ENCODE data around the gene GARIN1A. TPM values are rescaled to one million over a fixed set of nuclear protein-coding genes. Genes with fewer than 3 reads are reported as not detected.
"Not testable (repeated sequence)": the region's sequence is repeated elsewhere in the genome, so short reads cannot be mapped to it uniquely, and the experiment has no call there.

GARIN1A gene
- total and polyA plus RNA-seq, 2 of the 8 experiments (the other 6 are each of a cell fraction or from before 2014, with no cell fraction given): 0.34 TPM; not detected in 1

GRCh38 chr7:128689161-128689935 is 17.3 kb downstream of the GARIN1A start:
- H3K18ac ChIP-seq (ENCODE audit: extremely low read depth, low read length); H2AK5ac ChIP-seq (ENCODE audit: low read depth, low read length); POLR2A ChIA-PET (ENCODE audit: partially characterized antibody); H2BK120ac ChIP-seq (replicated peaks; ENCODE audit: low read depth, low read length); DNase-seq (ENCODE audit: low read depth in 1 of 2, low spot score in 2 of 2); H2BK15ac ChIP-seq (ENCODE audit: low read length); H3K27ac ChIP-seq (ENCODE audit: low read depth, low read length); H3K4me1 ChIP-seq (replicated peaks in 1 of 4; ENCODE audit: control insufficient read depth in 3 of 4, insufficient read depth in 4 of 4, low read length in 3 of 4); H2BK20ac ChIP-seq (ENCODE audit: low read length); H2BK5ac ChIP-seq (ENCODE audit: low read depth, low read length); H3K4me2 ChIP-seq (ENCODE audit: insufficient read depth in 1 of 2, low read depth in 2 of 2, low read length in 2 of 2); H3K4ac ChIP-seq (replicated peaks; ENCODE audit: insufficient read length, low read depth, low read length); H2AFZ ChIP-seq (ENCODE audit: low read length); FAIRE-seq; H4K20me1 ChIP-seq (replicated peaks in 1 of 2; ENCODE audit: control insufficient read depth in 1 of 2, insufficient read depth in 2 of 2, low read length in 2 of 2); H3K23me2 ChIP-seq (ENCODE audit: low read depth, low read length); H3K4me3 ChIP-seq (ENCODE audit: extremely low read depth in 1 of 4, insufficient read depth in 2 of 4, low read depth in 3 of 4, low read length in 4 of 4); H3K56ac ChIP-seq (replicated peaks; ENCODE audit: insufficient read length, low read depth, low read length); H3K79me2 ChIP-seq (ENCODE audit: control insufficient read depth in 1 of 2, insufficient read depth in 2 of 2, low read length in 2 of 2); H4K5ac ChIP-seq (ENCODE audit: insufficient read length, low read depth, low read length); H3K27me3 ChIP-seq (replicated peaks in 1 of 4; ENCODE audit: control insufficient read depth in 3 of 4, extremely low read depth in 1 of 4, insufficient read depth in 3 of 4, low read length in 3 of 4); H4K91ac ChIP-seq (replicated peaks; ENCODE audit: insufficient read length, low read length); H2BK12ac ChIP-seq (ENCODE audit: low read depth, low read length); H3K23ac ChIP-seq (ENCODE audit: insufficient read length); H3K36me3 ChIP-seq (ENCODE audit: control insufficient read depth in 2 of 4, insufficient read depth in 4 of 4, low read length in 3 of 4); H3K79me1 ChIP-seq (ENCODE audit: low read depth, low read length); H4K8ac ChIP-seq (ENCODE audit: extremely low read depth, insufficient read depth, low read length); H3K14ac ChIP-seq (ENCODE audit: insufficient read length); H3K9ac ChIP-seq (replicated peaks in 1 of 4; ENCODE audit: extremely low read depth in 1 of 4, low read depth in 3 of 4, low read length in 3 of 4); CTCF ChIA-PET (ENCODE audit: partially characterized antibody): not testable (repeated sequence)
- 85% methylated on average over 11 of the region's 59 CpGs; no CpG with 5 or more reads in 1 of the 2 experiments for WGBS, 2 experiments (ENCODE audit: extremely low coverage in 1 of 2, insufficient coverage in 1 of 2, insufficient read length in 1 of 2, insufficient replicate concordance in 2 of 2, low coverage in 1 of 2, low lambda C conversion rate in 2 of 2, missing lambda C conversion rate in 1 of 2)
- peaks cover 0 to 12% of the 10 kb centered on the region in 2 experiments; a peak in 1 of 4 replicates for H3K9me3 ChIP-seq (ENCODE audit: insufficient read depth in 2 of 2, low read depth in 1 of 2, low read length in 1 of 2)

All from H1 (cell line).